Heart left ventricle (tissue), 16 donors: ENCODE data around the gene MID1IP1. TPM values are rescaled to one million over a fixed set of nuclear protein-coding genes. Genes with fewer than 3 reads are reported as not detected.

Source experiments
- ATAC-seq, 4 donors: fragments of 200-7000 bp; cut with Tn5 transposase; one replicate each; pipeline ENCODE4 v1.9.1; 2020 to 2022; ENCODE audit warnings: moderate library complexity in 4 of 4, mild to moderate bottlenecking in 3 of 4, moderate number of reproducible peaks in 1 of 4
- DNase-seq, 5 donors: peaks; one replicate each; pipeline ENCODE4 v3.0.0-alpha.2; 2020
- H3K27ac ChIP-seq, 12 donors: fragments of 200-600 bp; sonication (generic) in 4 of 12; one replicate each; pipeline versions ENCODE4 v1.5.0 to v1.8.0; 2016 to 2022; ENCODE audit warnings: mild to moderate bottlenecking in 2 of 12
- H3K27me3 ChIP-seq, 9 donors: fragments of 200-600 bp; sonication (generic) in 2 of 9; one replicate each; pipeline versions ENCODE4 v1.5.1 to v1.8.0; 2016 to 2022; ENCODE audit warnings: mild to moderate bottlenecking in 3 of 9
- H3K36me3 ChIP-seq, 9 donors: fragments of 200-600 bp; sonication (generic) in 2 of 9; one replicate each; pipeline versions ENCODE4 v1.5.0 to v1.8.0; 2018 to 2022; ENCODE audit warnings: mild to moderate bottlenecking in 2 of 9
- H3K4me1 ChIP-seq, 12 donors: fragments of 200-600 bp; sonication (generic) in 4 of 12; one replicate each; pipeline versions ENCODE4 v1.5.0 to v1.8.0; 2016 to 2022; ENCODE audit warnings: mild to moderate bottlenecking in 3 of 12
- H3K4me3 ChIP-seq, 12 donors: fragments of 200-600 bp; sonication (generic) in 4 of 12; one replicate each; pipeline versions ENCODE4 v1.5.0 to v1.8.0; 2017 to 2022; ENCODE audit warnings: mild to moderate bottlenecking in 9 of 12, moderate library complexity in 4 of 12
- H3K9me3 ChIP-seq, 12 donors: fragments of 200-600 bp; sonication (generic) in 4 of 12; one replicate each; pipeline versions ENCODE4 v1.5.0 to v1.8.0; 2016 to 2022; ENCODE audit warnings: mild to moderate bottlenecking in 1 of 12
- CTCF ChIP-seq, 12 donors: fragments of 200-600 bp; sonication (generic) in 4 of 12; IDR thresholded peaks; one replicate each; pipeline versions ENCODE4 v1.5.0 to v1.8.0; 2018 to 2022; ENCODE audit warnings: antibody characterized with exemption in 12 of 12, mild to moderate bottlenecking in 5 of 12
- POLR2A ChIP-seq, 2 donors: fragments of 450-650 bp; IDR thresholded peaks; one replicate each; pipeline ENCODE4 v1.6.1; 2017; ENCODE audit warnings: antibody characterized with exemption in 2 of 2, mild to moderate bottlenecking in 2 of 2, moderate library complexity in 2 of 2
- WGBS, 4 donors: extraction: QIAGEN DNeasy Blood & Tissue Kit in 2 of 4; methylation state at CpG; one replicate each; pipeline versions ENCODE4 v1.1.5 to v1.1.7; 2013 to 2018; 5-methylcytosine and 5-hydroxymethylcytosine counted together
- intact Hi-C, 10 donors: fragments of 100-400 bp; cut with DNase I; formaldehyde crosslinking; loops; one replicate each; pipeline versions ENCODE4 v1.11.1 to v1.14.2; 2022
- polyA plus RNA-seq, 2 donors: library from polyadenylated mRNA; stranded (reverse); fragments of 200-250 nt; gene quantifications; one replicate each; pipeline ENCODE4 v1.2.3, GENCODE V29; 2013
- total RNA-seq, 9 donors: library from RNA; depleted of rRNA in 2 of 9; stranded (reverse); fragments of >200 nt in 2 of 9; fragmentation: NEBNext Ultra II Directional in 3 of 9; extraction: Animal tissue kit (Norgen Biotek cat#: 25700) in 3 of 9; gene quantifications; one replicate each; pipeline versions ENCODE4 v1.1.0 to v1.2.4, GENCODE V29; 2016 to 2023
- donor health status: ischemic (EF 13 %, LVEDD 7.1; RV severe dilation, severe dysfunction).
- donor health status: healthy with polysubstance abuse.
- donor health status: DM: no; HTN: yes; CAD: no.
- donor health status: DM: no; HTN: no; CAD: no.
- donor health status: ischemic (EF 25% LVEDD 6.9; RV normal size, moderate dysfunction).
- donor health status: ischemic (EF 25% LVEDD 5.7; RV mildly dilated, moderate dysfunction).
- donor health status: healthy.
- donor health status: DM: yes; HTN: yes; CAD: no.
- donor health status: ischemic (EF 35%, LVEDD 5.7; RV mildly dilated, moderate dysfunction).
- donor health status: nonischemic (EF 11% LVEDD 7.7; RV severe dilation, severe dysfunction).
- donor health status: DM: yes; HTN: yes; CAD: no.
- donor health status: PGD.
- donor health status: ischemic (EF 29% LVEDD 5.4; RV normal size, mild dysfunction).
- donor health status: nonischemic (EF 23%, LVEDD 6.1; RV moderate dilation, normal function).

Gene MID1IP1
- total and polyA plus RNA-seq, 11 donors = 19.2 to 146 (median 34.5) TPM

GRCh38 chrX:38819709-38820108, 18.4 kb downstream of the MID1IP1 start:
- H3K4me3 ChIP-seq = no peak overlapping the region
- WGBS, 4 donors = 52 to 98% (median 83%) methylated on average over 1 of the region's 1 CpG
- peaks cover 0 to 17% (median 0%) of the 10 kb centered on the region in 9 donors for H3K27me3 ChIP-seq
- TF ChIP-seq CTCF (IDR thresholded peaks at IDR 0.05) (no peak), POLR2A (IDR thresholded peaks at IDR 0.05) (no peak)
- no peak for DNase-seq
- H3K4me1 ChIP-seq = peaks cover 0 to 19% (median 8%) of the 10 kb centered on the region in 12 donors
- H3K9me3 ChIP-seq = no peaks in the 10 kb centered on the region
- no peak overlapping the region for H3K27ac ChIP-seq
- H3K36me3 ChIP-seq = no peaks in the 10 kb centered on the region
- ATAC-seq = no peak
- intact Hi-C loops = no loop called here

GRCh38 chrX:38820751-38821150, 19.5 kb downstream of the MID1IP1 start:
- ATAC-seq (no peak), DNase-seq (no peak)
- WGBS, 4 donors = 61 to 98% (median 79%) methylated on average over 2 of the region's 2 CpGs

DNA sequence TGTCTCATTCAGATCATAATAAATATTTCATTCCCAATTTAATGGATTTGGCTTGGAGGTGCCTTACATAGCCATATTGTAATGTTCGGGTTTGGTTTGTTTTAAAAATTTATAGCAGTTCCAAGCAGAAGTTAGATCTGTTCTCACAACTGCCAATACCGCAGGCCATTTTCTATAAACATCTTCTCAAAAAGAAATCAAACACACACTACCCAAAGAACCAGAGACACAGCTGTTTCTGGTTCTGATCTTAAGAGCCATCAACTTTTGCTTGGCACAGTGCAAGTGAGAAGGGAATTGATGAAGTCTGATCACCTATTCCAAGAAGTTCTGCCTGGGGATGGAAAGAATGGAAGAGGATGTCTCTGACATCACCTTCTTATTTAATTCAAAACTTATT, 22.9 kb downstream of the MID1IP1 start:
- DNase-seq (no peak), ATAC-seq (no peak)
- peaks cover 0 to 22% (median 0%) of the 10 kb centered on the region in 9 donors for H3K27me3 ChIP-seq
- no peak overlapping the region for H3K27ac ChIP-seq
- intact Hi-C loops = no loop called here
- no peaks in the 10 kb centered on the region for H3K4me1 ChIP-seq
- TF ChIP-seq POLR2A (IDR thresholded peaks at IDR 0.05) (no peak), CTCF (IDR thresholded peaks at IDR 0.05) (no peak)
- H3K9me3 ChIP-seq = no peaks in the 10 kb centered on the region
- WGBS, 4 donors = 81 to 98% (median 89%) methylated on average over 2 of the region's 2 CpGs
- H3K4me3 ChIP-seq = no peak overlapping the region
- H3K36me3 ChIP-seq = no peaks in the 10 kb centered on the region

More at GRCh38 chrX:38820751-38821150, 19.5 kb downstream of the MID1IP1 start:
- no peak overlapping the region for H3K4me3 ChIP-seq
- no peaks in the 10 kb centered on the region for H3K9me3 ChIP-seq
- TF ChIP-seq POLR2A (IDR thresholded peaks at IDR 0.05) (no peak), CTCF (IDR thresholded peaks at IDR 0.05) (no peak)
- H3K36me3 ChIP-seq = no peaks in the 10 kb centered on the region
- peaks cover 0 to 17% (median 0%) of the 10 kb centered on the region in 9 donors for H3K27me3 ChIP-seq
- no peak overlapping the region for H3K27ac ChIP-seq
- intact Hi-C loops = no loop called here
- peaks cover 0 to 19% (median 8%) of the 10 kb centered on the region in 12 donors for H3K4me1 ChIP-seq

GRCh38 chrX:38831949-38832348, 30.7 kb downstream of the MID1IP1 start:
- Histone ChIP-seq H3K9me3 (peaks cover 0 to 5% (median 0%) of the 10 kb centered on the region in 12 donors), H3K4me1 (no peaks in the 10 kb centered on the region), H3K36me3 (no peaks in the 10 kb centered on the region), H3K27ac (no peak overlapping the region), H3K27me3 (peaks cover 0 to 8% (median 0%) of the 10 kb centered on the region in 9 donors), H3K4me3 (no peak overlapping the region)
- no peak for DNase-seq
- TF ChIP-seq CTCF (IDR thresholded peaks at IDR 0.05) = no peak
- TF ChIP-seq POLR2A (IDR thresholded peaks at IDR 0.05) = no peak
- ATAC-seq = no peak
- intact Hi-C loops = no loop called here
- 62 to 76% (median 69%) methylated on average over 2 of the region's 2 CpGs for WGBS, 4 donors
